Spleen (tissue), 7 donors: ENCODE data around the gene IGFL4.

Source experiments
- POLR2A ChIP-seq, 3 donors: fragments of 450-650 bp; IDR thresholded peaks; one replicate each; pipeline ENCODE4 v1.5.1; 2017; ENCODE audit warnings: antibody characterized with exemption in 3 of 3, mild to moderate bottlenecking in 1 of 3
- POLR2AphosphoS5 ChIP-seq, 3 donors: sonication (generic); formaldehyde crosslinking; IDR thresholded peaks; one replicate each; pipeline ENCODE4 v1.5.1; 2017; ENCODE audit warnings: antibody characterized with exemption in 3 of 3
- TF ChIP-seq, protein P1 (sequence below), 11 experiments: fragments of 200-600 bp in 7 of 11; fragments of 450-650 bp in 4 of 11; sonication (generic) in 4 of 11; IDR thresholded peaks in 8 of 11; conservative IDR thresholded peaks in 3 of 11; 1 replicate in 7 of 11; 2 replicates in 4 of 11; pipeline versions ENCODE4 v1.4.0 to v1.8.0; 2016 to 2021; ENCODE audit warnings: antibody characterized with exemption in 11 of 11, inconsistent platforms in 4 of 11, mild to moderate bottlenecking in 1 of 11
- donor health status: DM: no; HTN: no; CAD: no; lungs with moderate emphysema.
- donor health status: DM: no; HTN: no; CAD: no.
- donor health status: DM: no; HTN: no; CAD: no.

DNA sequence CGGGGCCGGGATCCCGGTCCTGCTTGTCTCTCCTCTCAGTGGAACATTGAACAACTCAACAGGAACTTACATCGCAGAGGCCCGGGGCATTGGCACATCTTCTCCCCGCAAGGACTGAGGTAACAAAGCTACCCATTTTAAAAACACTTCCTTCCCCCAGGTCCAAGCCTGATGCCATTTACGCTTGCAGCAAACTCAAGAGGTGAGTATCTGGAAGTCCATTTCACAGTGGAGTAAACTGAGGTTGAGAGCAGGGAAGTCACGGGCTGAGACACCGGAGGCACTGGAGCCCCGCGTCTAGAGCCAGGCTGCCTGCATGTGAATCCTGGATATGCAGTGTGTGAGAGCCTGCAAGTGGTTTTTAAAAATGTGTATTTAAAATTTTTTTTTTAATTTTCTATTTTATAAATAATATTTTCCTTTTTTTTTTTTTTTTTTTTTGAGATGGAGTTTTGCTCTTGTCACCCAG, 17.5 kb downstream of the IGFL4 start:
- TF ChIP-seq, protein P1, sequence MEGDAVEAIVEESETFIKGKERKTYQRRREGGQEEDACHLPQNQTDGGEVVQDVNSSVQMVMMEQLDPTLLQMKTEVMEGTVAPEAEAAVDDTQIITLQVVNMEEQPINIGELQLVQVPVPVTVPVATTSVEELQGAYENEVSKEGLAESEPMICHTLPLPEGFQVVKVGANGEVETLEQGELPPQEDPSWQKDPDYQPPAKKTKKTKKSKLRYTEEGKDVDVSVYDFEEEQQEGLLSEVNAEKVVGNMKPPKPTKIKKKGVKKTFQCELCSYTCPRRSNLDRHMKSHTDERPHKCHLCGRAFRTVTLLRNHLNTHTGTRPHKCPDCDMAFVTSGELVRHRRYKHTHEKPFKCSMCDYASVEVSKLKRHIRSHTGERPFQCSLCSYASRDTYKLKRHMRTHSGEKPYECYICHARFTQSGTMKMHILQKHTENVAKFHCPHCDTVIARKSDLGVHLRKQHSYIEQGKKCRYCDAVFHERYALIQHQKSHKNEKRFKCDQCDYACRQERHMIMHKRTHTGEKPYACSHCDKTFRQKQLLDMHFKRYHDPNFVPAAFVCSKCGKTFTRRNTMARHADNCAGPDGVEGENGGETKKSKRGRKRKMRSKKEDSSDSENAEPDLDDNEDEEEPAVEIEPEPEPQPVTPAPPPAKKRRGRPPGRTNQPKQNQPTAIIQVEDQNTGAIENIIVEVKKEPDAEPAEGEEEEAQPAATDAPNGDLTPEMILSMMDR (IDR thresholded peaks at IDR 0.05 in 8 of 11, conservative IDR thresholded peaks at IDR 0.05 in 3 of 11): no peak
- TF ChIP-seq POLR2A (IDR thresholded peaks at IDR 0.05) (no peak), POLR2AphosphoS5 (IDR thresholded peaks at IDR 0.05) (no peak)
